Measurements from ENCODE around the gene AGMO.

AGMO gene

GRCh38 chr7:15197042-15197977, 364.5 kb downstream of the AGMO start:
- DNase-seq, result no peak

- no peak for DNase-seq
Measured at GRCh38 chr7:15178065-15178464, 383.8 kb downstream of the AGMO start.

GRCh38 chr7:15176089-15176488, 385.7 kb downstream of the AGMO start:
- DNase-seq, result no peak

- DNase-seq, result no peak
Measured at GRCh38 chr7:15175152-15175551, 386.7 kb downstream of the AGMO start.

- no peak for DNase-seq
Measured at GRCh38 chr7:15174485-15174884, 387.3 kb downstream of the AGMO start.

GRCh38 chr7:15168489-15168888, 393.3 kb downstream of the AGMO start:
- no peak for DNase-seq

GRCh38 chr7:15167912-15168311, 393.9 kb downstream of the AGMO start:
- DNase-seq, result no peak

- DNase-seq, result no peak
Measured at GRCh38 chr7:15166620-15167019, 395.2 kb downstream of the AGMO start.

- DNase-seq, result no peak
Measured at GRCh38 chr7:15159261-15159660, 402.6 kb downstream of the AGMO start.

GRCh38 chr7:15158141-15158810, 403.5 kb downstream of the AGMO start:
- no peak for DNase-seq

All from activated T-cell treated with anti-CD3 and anti-CD28 coated beads for 4 hours (primary cell).